ENCODE data around the gene KLHL14. TPM values are rescaled to one million over a fixed set of nuclear protein-coding genes. Genes with fewer than 3 reads are reported as not detected.

KLHL14 gene
- total RNA-seq, 1 experiment from 2014 or later: not detected

DNA sequence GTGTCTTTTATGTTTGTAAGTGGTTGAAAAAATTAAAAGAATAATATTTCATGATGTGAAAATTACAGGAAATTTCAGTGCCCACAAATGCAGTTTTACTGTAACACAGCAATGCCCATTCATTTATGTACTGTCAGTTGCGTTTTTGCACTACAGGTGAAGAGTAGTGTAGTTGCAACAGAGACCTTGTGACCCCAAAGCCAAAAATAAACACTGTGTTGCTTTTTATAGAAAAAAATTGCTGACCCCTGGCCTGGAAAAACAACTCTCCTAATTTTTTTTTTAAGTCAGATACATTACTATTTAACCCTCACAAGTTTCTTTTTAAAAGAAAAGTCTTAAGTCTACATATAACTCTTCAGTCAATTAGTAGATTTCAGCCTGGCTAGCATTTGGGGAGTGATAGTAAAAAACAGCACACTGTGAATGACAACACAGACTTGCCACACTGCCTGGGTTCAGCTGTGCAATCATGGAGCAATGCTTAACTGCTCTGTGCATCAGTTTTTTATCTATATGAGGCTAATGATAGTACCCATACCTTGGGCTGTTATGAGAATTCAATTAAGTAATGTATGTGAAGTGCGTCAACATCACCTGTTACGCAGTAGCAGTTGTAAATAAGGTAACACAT lies 8.1 kb downstream of the KLHL14 start:
- H4K20me1 ChIP-seq (ENCODE audit: insufficient read depth): no peaks in the 10 kb centered on the region
- intact Hi-C loops (cut with micrococcal nuclease): no loop called here
- no TSS peak for BruUV-seq (replicated peaks)

DNA sequence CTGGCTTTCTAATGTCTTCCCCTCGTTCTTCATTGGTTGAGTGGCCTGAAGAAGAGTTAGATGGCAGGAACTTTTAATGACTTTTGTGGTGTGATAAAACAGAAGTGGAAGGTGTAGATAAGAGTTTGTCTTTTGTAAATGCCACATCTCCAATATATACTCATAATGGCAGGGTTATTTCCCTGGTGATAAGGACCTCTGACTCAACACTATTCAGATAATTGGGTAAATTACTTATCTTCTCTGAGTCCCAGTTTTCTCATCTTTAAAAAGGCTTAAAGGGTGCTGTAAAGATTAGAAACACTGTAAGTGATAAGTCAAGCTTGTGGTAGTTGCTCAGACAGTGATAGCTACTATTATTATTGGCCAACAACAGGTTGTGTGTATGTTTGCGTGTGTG lies 9.5 kb downstream of the KLHL14 start:
- CTCF ChIA-PET: no interaction called here
- Histone ChIP-seq H3K9me2 (ENCODE audit: insufficient read depth) (no peaks in the 10 kb centered on the region), H3K36me3 (ENCODE audit: control insufficient read depth in 1 of 2, insufficient read depth in 2 of 2, low read length in 2 of 2) (no peaks in the 10 kb centered on the region), H3K4me2 (ENCODE audit: low read length) (no peak overlapping the region), H3K9me3 (ENCODE audit: control insufficient read depth in 1 of 2, insufficient read depth in 1 of 2, low read depth in 1 of 2, low read length in 2 of 2) (no peaks in the 10 kb centered on the region), H3K27me3 (ENCODE audit: insufficient read depth, low read length) (no peaks in the 10 kb centered on the region), H3K27ac (ENCODE audit: low read depth, low read length) (no peak overlapping the region), H3K4me1 (ENCODE audit: control insufficient read depth in 1 of 2, insufficient read depth in 2 of 2, low read length in 2 of 2) (no peaks in the 10 kb centered on the region), H3K4me3 (replicated peaks in 1 of 2; ENCODE audit: low read depth in 1 of 2, low read length in 2 of 2) (no peak overlapping the region), H3K9ac (ENCODE audit: low read length) (no peak overlapping the region), H4K20me1 (ENCODE audit: insufficient read depth) (no peaks in the 10 kb centered on the region), H3K79me2 (ENCODE audit: insufficient read depth, low read length) (no peaks in the 10 kb centered on the region), H2AFZ (ENCODE audit: low read depth, low read length, poor library complexity, severe bottlenecking) (no peak overlapping the region)
- DNase-seq (ENCODE audit: low read depth, low spot score): no peak
- BruUV-seq (replicated peaks): no TSS peak
- intact Hi-C loops (cut with micrococcal nuclease): no loop called here
- ATAC-seq: no peak
- POLR2A ChIA-PET: no interaction called here
- RAD21 ChIA-PET (ENCODE audit: low non-redundant PET in 1 of 2, low total read pairs in 2 of 2, uncharacterized antibody in 2 of 2, unreplicated experiment in 2 of 2): no interaction called here
- no peak for TF ChIP-seq EZH2 (IDR thresholded peaks at IDR 0.05)
- TF ChIP-seq ZNF274 (IDR thresholded peaks at IDR 0.05; ENCODE audit: low read depth, low read length): no peak
- TF ChIP-seq POLR2A (IDR thresholded peaks at IDR 0.05; ENCODE audit: borderline replicate concordance, extremely low read depth, insufficient read depth, insufficient read length): no peak
- no peak for TF ChIP-seq SRF (IDR thresholded peaks at IDR 0.05; ENCODE audit: low read depth)
- TF ChIP-seq, protein P1, sequence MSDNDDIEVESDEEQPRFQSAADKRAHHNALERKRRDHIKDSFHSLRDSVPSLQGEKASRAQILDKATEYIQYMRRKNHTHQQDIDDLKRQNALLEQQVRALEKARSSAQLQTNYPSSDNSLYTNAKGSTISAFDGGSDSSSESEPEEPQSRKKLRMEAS (IDR thresholded peaks at IDR 0.05): no peak
- TF ChIP-seq, protein P2, sequence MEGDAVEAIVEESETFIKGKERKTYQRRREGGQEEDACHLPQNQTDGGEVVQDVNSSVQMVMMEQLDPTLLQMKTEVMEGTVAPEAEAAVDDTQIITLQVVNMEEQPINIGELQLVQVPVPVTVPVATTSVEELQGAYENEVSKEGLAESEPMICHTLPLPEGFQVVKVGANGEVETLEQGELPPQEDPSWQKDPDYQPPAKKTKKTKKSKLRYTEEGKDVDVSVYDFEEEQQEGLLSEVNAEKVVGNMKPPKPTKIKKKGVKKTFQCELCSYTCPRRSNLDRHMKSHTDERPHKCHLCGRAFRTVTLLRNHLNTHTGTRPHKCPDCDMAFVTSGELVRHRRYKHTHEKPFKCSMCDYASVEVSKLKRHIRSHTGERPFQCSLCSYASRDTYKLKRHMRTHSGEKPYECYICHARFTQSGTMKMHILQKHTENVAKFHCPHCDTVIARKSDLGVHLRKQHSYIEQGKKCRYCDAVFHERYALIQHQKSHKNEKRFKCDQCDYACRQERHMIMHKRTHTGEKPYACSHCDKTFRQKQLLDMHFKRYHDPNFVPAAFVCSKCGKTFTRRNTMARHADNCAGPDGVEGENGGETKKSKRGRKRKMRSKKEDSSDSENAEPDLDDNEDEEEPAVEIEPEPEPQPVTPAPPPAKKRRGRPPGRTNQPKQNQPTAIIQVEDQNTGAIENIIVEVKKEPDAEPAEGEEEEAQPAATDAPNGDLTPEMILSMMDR (IDR thresholded peaks at IDR 0.05 in 2 of 3, conservative IDR thresholded peaks at IDR 0.05 in 1 of 3; ENCODE audit: borderline replicate concordance in 1 of 3, insufficient read depth in 1 of 3, low read depth in 2 of 3, low read length in 2 of 3): no peak
- TF ChIP-seq FOSL1 (IDR thresholded peaks at IDR 0.05; ENCODE audit: low read depth): no peak
- TF ChIP-seq POLR2AphosphoS5 (IDR thresholded peaks at IDR 0.05; ENCODE audit: low read depth, low read length): no peak
- no peak for TF ChIP-seq SIN3A (IDR thresholded peaks at IDR 0.05; ENCODE audit: low read depth)
- no peak for TF ChIP-seq EGR1 (IDR thresholded peaks at IDR 0.05; ENCODE audit: low read depth)
- TF ChIP-seq JUND (IDR thresholded peaks at IDR 0.05): no peak
- TF ChIP-seq TCF7L2 (IDR thresholded peaks at IDR 0.05; ENCODE audit: borderline replicate concordance, extremely low read depth, insufficient read depth, insufficient read length): no peak
- no peak for TF ChIP-seq SP1 (IDR thresholded peaks at IDR 0.05; ENCODE audit: low read depth)

More for the DNA sequence above, 8.1 kb downstream of the KLHL14 start:
- ChIA-PET POLR2A (no interaction called here), RAD21 (ENCODE audit: low non-redundant PET in 1 of 2, low total read pairs in 2 of 2, uncharacterized antibody in 2 of 2, unreplicated experiment in 2 of 2) (no interaction called here), CTCF (no interaction called here)
- no peaks in the 10 kb centered on the region for H3K9me2 ChIP-seq (ENCODE audit: insufficient read depth)
- no peaks in the 10 kb centered on the region for H3K36me3 ChIP-seq (ENCODE audit: control insufficient read depth in 1 of 2, insufficient read depth in 2 of 2, low read length in 2 of 2)
- H3K27ac ChIP-seq (ENCODE audit: low read depth, low read length): no peak overlapping the region
- ATAC-seq: no peak
- H3K4me3 ChIP-seq (replicated peaks in 1 of 2; ENCODE audit: low read depth in 1 of 2, low read length in 2 of 2): no peak overlapping the region
- H3K79me2 ChIP-seq (ENCODE audit: insufficient read depth, low read length): no peaks in the 10 kb centered on the region
- H3K4me2 ChIP-seq (ENCODE audit: low read length): no peak overlapping the region
- DNase-seq (ENCODE audit: low read depth, low spot score): no peak
- H3K4me1 ChIP-seq (ENCODE audit: control insufficient read depth in 1 of 2, insufficient read depth in 2 of 2, low read length in 2 of 2): no peaks in the 10 kb centered on the region
- no peak overlapping the region for H3K9ac ChIP-seq (ENCODE audit: low read length)
- TF ChIP-seq ZFX (IDR thresholded peaks at IDR 0.05): no peak
- no peak for TF ChIP-seq FOSL1 (IDR thresholded peaks at IDR 0.05; ENCODE audit: low read depth)
- TF ChIP-seq ZNF274 (IDR thresholded peaks at IDR 0.05; ENCODE audit: low read depth, low read length): no peak
- no peak for TF ChIP-seq SP1 (IDR thresholded peaks at IDR 0.05; ENCODE audit: low read depth)
- no peak for TF ChIP-seq RAD21 (IDR thresholded peaks at IDR 0.05; ENCODE audit: low read depth)
- TF ChIP-seq EGR1 (IDR thresholded peaks at IDR 0.05; ENCODE audit: low read depth): no peak
- TF ChIP-seq EZH2 (IDR thresholded peaks at IDR 0.05): no peak
- no peak for TF ChIP-seq YY1 (IDR thresholded peaks at IDR 0.05; ENCODE audit: extremely low read depth, insufficient replicate concordance, low read depth, low read length)
- TF ChIP-seq, protein P2 (IDR thresholded peaks at IDR 0.05 in 2 of 3, conservative IDR thresholded peaks at IDR 0.05 in 1 of 3; ENCODE audit: borderline replicate concordance in 1 of 3, insufficient read depth in 1 of 3, low read depth in 2 of 3, low read length in 2 of 3): no peak
- H3K9me3 ChIP-seq (ENCODE audit: control insufficient read depth in 1 of 2, insufficient read depth in 1 of 2, low read depth in 1 of 2, low read length in 2 of 2): no peaks in the 10 kb centered on the region
- no peaks in the 10 kb centered on the region for H3K27me3 ChIP-seq (ENCODE audit: insufficient read depth, low read length)
- no peak overlapping the region for H2AFZ ChIP-seq (ENCODE audit: low read depth, low read length, poor library complexity, severe bottlenecking)
